ENCODE data around the gene SLC37A3. TPM values are rescaled to one million over a fixed set of nuclear protein-coding genes. Genes with fewer than 3 reads are reported as not detected.
"Not testable (repeated sequence)": the region's sequence is repeated elsewhere in the genome, so short reads cannot be mapped to it uniquely, and the experiment has no call there.

The SLC37A3 gene
- total RNA-seq, 4 donors from 2014 or later, result 35.2 to 87.2 (median 52.7) TPM

GRCh38 chr7:140423501-140423900 is 25.2 kb upstream of the SLC37A3 start:
- H3K27me3 ChIP-seq, result no peaks in the 10 kb centered on the region
- WGBS, 2 donors (ENCODE audit: low coverage in 1 of 2), result 83 to 88% methylated on average over 3 of the region's 3 CpGs
- no peak overlapping the region for H3K4me3 ChIP-seq
- no peak for TF ChIP-seq POLR2AphosphoS5 (IDR thresholded peaks at IDR 0.05)
- TF ChIP-seq CTCF (IDR thresholded peaks at IDR 0.05), result no peak
- no peak for TF ChIP-seq EP300 (IDR thresholded peaks at IDR 0.05)
- no peak for TF ChIP-seq POLR2A (IDR thresholded peaks at IDR 0.05)
- H3K27ac ChIP-seq, result no peak overlapping the region
- H3K9me3 ChIP-seq, result no peaks in the 10 kb centered on the region
- H3K36me3 ChIP-seq, result no peaks in the 10 kb centered on the region
- no peaks in the 10 kb centered on the region for H3K4me1 ChIP-seq
- ATAC-seq, result no peak

DNA sequence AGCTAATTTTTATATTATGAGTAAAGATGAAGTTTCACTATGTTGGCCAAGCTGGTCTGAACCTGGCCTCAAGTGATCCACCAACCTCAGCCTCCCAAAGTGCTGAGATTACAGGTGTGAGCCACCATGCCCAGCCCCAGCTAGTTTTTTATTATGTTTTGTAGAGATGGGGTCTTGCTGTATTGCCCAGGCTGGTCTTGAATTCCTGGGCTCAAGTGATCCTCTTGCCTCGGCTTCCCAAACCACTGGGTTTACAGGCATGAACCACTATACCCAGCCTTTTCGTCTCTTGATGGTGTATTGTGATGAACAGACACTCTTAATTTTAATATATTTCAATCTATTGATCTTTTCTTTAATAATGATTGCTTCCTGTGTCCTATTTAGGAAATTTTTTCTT is 23.2 kb upstream of the SLC37A3 start:
- H3K36me3 ChIP-seq, result no peaks in the 10 kb centered on the region
- H3K27ac ChIP-seq, result no peak overlapping the region
- H3K4me3 ChIP-seq, result no peak overlapping the region
- H3K9me3 ChIP-seq, result no peaks in the 10 kb centered on the region
- H3K4me1 ChIP-seq, result no peaks in the 10 kb centered on the region
- 98 to 100% methylated on average over 2 of the region's 2 CpGs for WGBS, 2 donors (ENCODE audit: low coverage in 1 of 2)
- no peak for ATAC-seq
- H3K27me3 ChIP-seq, result no peaks in the 10 kb centered on the region
- TF ChIP-seq POLR2A (IDR thresholded peaks at IDR 0.05) (no peak), POLR2AphosphoS5 (IDR thresholded peaks at IDR 0.05) (no peak)

- TF ChIP-seq POLR2AphosphoS5 (IDR thresholded peaks at IDR 0.05), result no peak
- no peak for TF ChIP-seq CTCF (IDR thresholded peaks at IDR 0.05)
- TF ChIP-seq POLR2A (IDR thresholded peaks at IDR 0.05), result no peak
- no peak for TF ChIP-seq EP300 (IDR thresholded peaks at IDR 0.05)
- H3K4me3 ChIP-seq, result no peak overlapping the region
- WGBS, 2 donors (ENCODE audit: low coverage in 1 of 2), result 85 to 90% methylated on average over 4 of the region's 4 CpGs
- no peak for ATAC-seq
- no peaks in the 10 kb centered on the region for H3K4me1 ChIP-seq
- no peak overlapping the region for H3K27ac ChIP-seq
- peaks cover 4% of the 10 kb centered on the region for H3K27me3 ChIP-seq
- H3K9me3 ChIP-seq, result no peaks in the 10 kb centered on the region
- no peaks in the 10 kb centered on the region for H3K36me3 ChIP-seq
Observed at GRCh38 chr7:140418653-140419052, 20.3 kb upstream of the SLC37A3 start.

DNA sequence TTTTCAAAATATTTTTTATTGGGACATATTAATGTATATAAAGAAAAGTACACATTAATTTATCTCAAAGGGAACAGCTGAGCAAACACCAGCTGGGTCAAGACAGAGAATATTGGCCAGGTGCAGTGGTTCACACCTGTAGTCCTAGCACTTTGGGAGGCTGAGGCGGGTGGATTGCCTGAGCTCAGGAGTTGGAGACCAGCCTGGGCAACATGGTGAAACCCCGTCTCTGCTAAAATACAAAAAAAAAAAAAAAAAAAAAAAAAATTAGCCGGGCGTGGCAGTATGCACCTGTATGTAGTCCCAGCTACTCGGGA is 19.8 kb upstream of the SLC37A3 start:
- not testable (repeated sequence) for H3K9me3 ChIP-seq, H3K36me3 ChIP-seq, H3K27me3 ChIP-seq, H3K27ac ChIP-seq, H3K4me1 ChIP-seq, ATAC-seq, H3K4me3 ChIP-seq
- WGBS, 2 donors (ENCODE audit: low coverage in 1 of 2), result 76 to 90% methylated on average over 2 to 4 of the region's 5 CpGs

DNA sequence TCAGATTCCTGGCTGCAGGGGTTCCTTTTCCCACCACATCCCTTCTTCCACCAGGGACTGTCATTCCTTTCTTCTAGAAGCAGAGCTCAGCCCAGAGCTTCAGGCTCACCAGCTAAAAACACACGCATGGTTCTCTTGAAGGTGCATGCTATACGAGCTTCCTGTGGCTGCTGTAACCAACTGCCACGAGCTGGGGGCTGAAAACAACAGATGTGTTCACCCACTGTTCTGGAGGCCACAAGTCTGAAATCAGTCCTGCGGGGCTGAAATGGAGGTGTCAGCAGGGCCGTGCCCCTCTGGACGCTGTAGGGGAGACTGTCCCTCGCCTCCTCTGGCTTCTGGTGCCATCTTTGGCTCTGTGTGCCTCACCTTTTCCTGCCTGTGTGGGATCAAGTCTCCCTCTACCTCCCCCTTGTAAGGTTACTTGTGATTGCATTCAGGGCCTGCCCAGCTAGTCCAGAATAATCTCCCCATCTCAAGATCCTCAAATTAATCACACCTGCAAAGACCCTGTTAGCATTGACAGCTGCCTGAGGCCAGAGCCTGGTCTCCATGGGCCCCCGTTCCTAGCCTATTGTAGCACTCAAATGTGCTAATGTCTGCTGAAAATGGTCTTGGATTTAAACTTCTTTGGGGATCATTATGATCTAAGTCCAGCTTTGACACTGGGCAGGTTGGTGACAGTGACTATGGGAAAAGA is 19.3 kb upstream of the SLC37A3 start:
- no peak overlapping the region for H3K4me3 ChIP-seq
- 44% methylated on average over 2 of the region's 8 CpGs; no CpG with 5 or more reads in 1 of the 2 donors for WGBS, 2 donors (ENCODE audit: low coverage in 1 of 2)
- H3K36me3 ChIP-seq, result no peaks in the 10 kb centered on the region
- ATAC-seq, result no peak
- TF ChIP-seq CTCF (IDR thresholded peaks at IDR 0.05), result no peak
- no peak for TF ChIP-seq EP300 (IDR thresholded peaks at IDR 0.05)
- no peak for TF ChIP-seq POLR2A (IDR thresholded peaks at IDR 0.05)
- TF ChIP-seq POLR2AphosphoS5 (IDR thresholded peaks at IDR 0.05), result no peak
- H3K27ac ChIP-seq, result no peak overlapping the region
- peaks cover 10% of the 10 kb centered on the region for H3K27me3 ChIP-seq
- H3K4me1 ChIP-seq, result no peaks in the 10 kb centered on the region
- no peaks in the 10 kb centered on the region for H3K9me3 ChIP-seq

- Histone ChIP-seq H3K36me3 (no peaks in the 10 kb centered on the region), H3K4me1 (no peaks in the 10 kb centered on the region), H3K4me3 (no peak overlapping the region), H3K27me3 (peaks cover 10% of the 10 kb centered on the region), H3K27ac (no peak overlapping the region), H3K9me3 (no peaks in the 10 kb centered on the region)
- no peak for TF ChIP-seq EP300 (IDR thresholded peaks at IDR 0.05)
- TF ChIP-seq POLR2AphosphoS5 (IDR thresholded peaks at IDR 0.05), result no peak
- TF ChIP-seq POLR2A (IDR thresholded peaks at IDR 0.05), result no peak
- TF ChIP-seq CTCF (IDR thresholded peaks at IDR 0.05), result no peak
- no peak for ATAC-seq
- whole genome bisulfite sequencing, 2 donors (ENCODE audit: low coverage in 1 of 2), result 67 to 80% methylated on average over 1 to 2 of the region's 8 CpGs
Observed at GRCh38 chr7:140416560-140416959, 18.2 kb upstream of the SLC37A3 start.

DNA sequence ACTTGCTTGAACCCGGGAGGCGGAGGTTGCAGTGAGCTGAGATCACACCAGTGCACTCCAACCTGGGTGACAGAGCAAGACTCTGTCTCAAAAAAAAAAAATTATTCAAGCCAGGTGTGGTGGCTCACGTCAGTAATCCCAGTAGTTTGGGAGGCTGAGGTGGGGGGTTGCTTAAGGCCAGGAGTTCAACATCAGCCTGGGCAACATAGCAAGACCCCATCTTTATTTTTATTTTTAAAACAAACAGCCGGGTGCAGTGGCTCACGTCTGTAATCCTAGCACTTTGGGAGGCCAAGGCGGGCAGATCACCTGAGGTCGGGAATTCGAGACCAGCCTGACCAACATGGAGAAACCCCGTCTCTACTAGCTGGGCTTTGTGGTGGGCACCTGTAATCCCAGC is 17.5 kb upstream of the SLC37A3 start:
- not testable (repeated sequence) for H3K4me1 ChIP-seq, H3K9me3 ChIP-seq, H3K27ac ChIP-seq, ATAC-seq, H3K4me3 ChIP-seq, H3K36me3 ChIP-seq
- WGBS, 2 donors (ENCODE audit: low coverage in 1 of 2), result 86% methylated on average over 7 of the region's 9 CpGs; no CpG with 5 or more reads in 1 of the 2 donors
- H3K27me3 ChIP-seq, result peaks cover 10% of the 10 kb centered on the region

Data from gastroesophageal sphincter (tissue), 4 donors.